ENCODE data around the gene FAM174B. TPM values are rescaled to one million over a fixed set of nuclear protein-coding genes. Genes with fewer than 3 reads are reported as not detected.

The FAM174B gene
- total RNA-seq, 1 donor = 5.1 TPM

DNA sequence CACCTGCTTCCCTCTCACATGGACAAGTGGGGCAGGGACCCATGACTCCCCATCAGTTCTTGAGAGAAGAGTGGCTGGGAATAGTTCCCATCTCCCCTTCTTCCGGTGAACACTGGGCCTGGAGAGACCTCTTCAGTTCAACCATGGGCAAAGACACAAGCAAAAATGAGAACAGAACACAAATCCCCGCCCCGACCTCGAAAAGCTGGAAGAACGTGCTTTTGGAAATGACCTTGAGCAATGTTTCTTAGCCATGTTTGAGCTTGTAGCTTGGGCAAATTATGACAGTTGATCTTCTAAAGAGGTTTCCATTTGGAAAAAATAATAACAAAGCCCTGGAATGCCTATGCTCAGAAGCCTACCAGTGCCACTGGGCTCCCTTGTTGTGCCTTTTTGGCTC is 59.0 kb downstream of the FAM174B start:
- H3K9me3 ChIP-seq (ENCODE audit: low read depth, low read length) = no peaks in the 10 kb centered on the region
- no peaks in the 10 kb centered on the region for H3K36me3 ChIP-seq (ENCODE audit: insufficient read depth, low read length)
- no peak overlapping the region for H3K4me2 ChIP-seq (ENCODE audit: insufficient read depth, low read length)
- no peak for DNase-seq (ENCODE audit: insufficient read length, low spot score, missing footprints)
- H3K4me3 ChIP-seq (ENCODE audit: insufficient read depth, low read length) = no peak overlapping the region
- no peak overlapping the region for H2AFZ ChIP-seq (ENCODE audit: low read length)
- no peak overlapping the region for H3K27ac ChIP-seq (ENCODE audit: low read depth, low read length)
- no peaks in the 10 kb centered on the region for H3K27me3 ChIP-seq (ENCODE audit: insufficient read depth, low read length)
- H3K79me2 ChIP-seq (ENCODE audit: insufficient read depth, low read length) = no peaks in the 10 kb centered on the region
- no peak for TF ChIP-seq CTCF (IDR thresholded peaks at IDR 0.05; ENCODE audit: extremely low read depth, low read depth, low read length)
- H4K20me1 ChIP-seq (ENCODE audit: insufficient read depth, low read length) = no peaks in the 10 kb centered on the region
- peaks cover 4% of the 10 kb centered on the region for H3K4me1 ChIP-seq (ENCODE audit: insufficient read depth, low read length)

DNA sequence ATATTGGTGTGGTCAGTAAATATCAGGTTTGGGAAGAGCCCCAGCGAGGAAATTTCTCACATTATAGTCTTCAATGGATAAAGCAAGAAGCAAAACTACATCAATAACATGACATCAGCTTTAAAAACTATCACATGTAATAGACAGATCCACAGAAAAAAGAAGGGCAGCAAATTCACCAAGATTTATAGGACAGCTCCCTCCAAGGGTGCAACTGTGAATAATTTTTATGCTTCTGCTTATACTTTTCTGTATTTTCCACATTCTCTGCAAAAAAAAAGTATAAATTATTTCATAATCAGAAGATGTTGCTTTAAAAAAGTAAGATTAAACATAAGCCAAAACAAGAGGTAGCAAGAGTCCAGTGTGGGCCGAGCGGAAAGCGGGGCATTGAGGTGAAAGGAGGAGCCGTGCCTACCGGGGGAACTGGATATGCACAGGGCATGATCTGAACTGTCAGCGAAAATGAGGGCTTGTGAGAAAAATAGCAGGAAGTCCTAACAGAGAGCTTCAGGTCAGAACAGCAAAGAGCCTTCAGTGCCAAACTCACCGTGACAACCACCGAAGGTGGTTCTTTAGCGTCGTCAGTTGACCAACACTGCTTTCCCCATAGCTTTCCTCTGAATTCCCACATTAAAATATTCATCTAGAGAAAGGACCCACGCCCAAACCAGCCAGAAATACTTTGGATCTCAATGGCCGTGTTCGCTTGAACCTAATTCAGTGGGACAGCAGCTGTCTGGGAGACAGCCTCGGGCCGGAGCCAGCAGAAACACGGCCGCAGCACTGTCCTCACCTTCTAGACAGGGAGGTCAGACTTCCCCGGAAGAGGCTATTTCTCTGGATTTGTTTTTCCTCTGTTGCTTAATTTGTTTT is 59.8 kb downstream of the FAM174B start:
- Histone ChIP-seq H3K36me3 (ENCODE audit: insufficient read depth, low read length) (no peaks in the 10 kb centered on the region), H3K4me2 (ENCODE audit: insufficient read depth, low read length) (no peak overlapping the region), H3K27ac (ENCODE audit: low read depth, low read length) (no peak overlapping the region), H3K4me1 (ENCODE audit: insufficient read depth, low read length) (peaks cover 4% of the 10 kb centered on the region), H3K27me3 (ENCODE audit: insufficient read depth, low read length) (no peaks in the 10 kb centered on the region), H4K20me1 (ENCODE audit: insufficient read depth, low read length) (no peaks in the 10 kb centered on the region), H3K79me2 (ENCODE audit: insufficient read depth, low read length) (no peaks in the 10 kb centered on the region), H3K9me3 (ENCODE audit: low read depth, low read length) (no peaks in the 10 kb centered on the region), H2AFZ (ENCODE audit: low read length) (no peak overlapping the region), H3K4me3 (ENCODE audit: insufficient read depth, low read length) (no peak overlapping the region)
- DNase-seq (ENCODE audit: insufficient read length, low spot score, missing footprints) = no peak
- no peak for TF ChIP-seq CTCF (IDR thresholded peaks at IDR 0.05; ENCODE audit: extremely low read depth, low read depth, low read length)

GRCh38 chr15:92591275-92591674 is 64.3 kb downstream of the FAM174B start:
- Histone ChIP-seq H4K20me1 (ENCODE audit: insufficient read depth, low read length) (no peaks in the 10 kb centered on the region), H3K4me1 (ENCODE audit: insufficient read depth, low read length) (no peaks in the 10 kb centered on the region), H3K27ac (ENCODE audit: low read depth, low read length) (no peak overlapping the region), H3K79me2 (ENCODE audit: insufficient read depth, low read length) (no peaks in the 10 kb centered on the region), H3K4me3 (ENCODE audit: insufficient read depth, low read length) (no peak overlapping the region), H3K9me3 (ENCODE audit: low read depth, low read length) (no peaks in the 10 kb centered on the region), H3K4me2 (ENCODE audit: insufficient read depth, low read length) (no peak overlapping the region), H2AFZ (ENCODE audit: low read length) (no peak overlapping the region), H3K27me3 (ENCODE audit: insufficient read depth, low read length) (no peaks in the 10 kb centered on the region), H3K36me3 (ENCODE audit: insufficient read depth, low read length) (no peaks in the 10 kb centered on the region)
- no peak for DNase-seq (ENCODE audit: insufficient read length, low spot score, missing footprints)
- TF ChIP-seq CTCF (IDR thresholded peaks at IDR 0.05; ENCODE audit: extremely low read depth, low read depth, low read length) = no peak

DNA sequence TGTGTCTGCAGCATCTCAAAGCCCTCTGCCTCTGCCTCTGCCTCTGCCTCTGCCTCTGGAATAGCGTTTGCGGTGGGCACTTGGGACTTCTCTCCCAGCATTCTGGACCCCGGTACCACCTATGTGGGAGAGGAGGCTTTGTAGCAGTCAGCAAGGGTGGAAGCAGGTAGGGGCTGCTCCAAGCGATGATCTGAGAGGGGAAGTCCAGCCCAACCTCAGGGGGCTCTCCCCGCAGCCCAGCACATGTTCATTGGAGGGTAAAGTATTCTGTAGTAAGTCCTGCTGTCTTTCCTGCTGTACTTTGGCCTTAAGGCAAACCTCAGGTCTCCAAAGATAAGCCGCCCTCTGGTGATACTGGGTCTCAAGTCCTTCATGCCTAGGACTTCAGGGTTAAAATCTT is 68.6 kb downstream of the FAM174B start:
- Histone ChIP-seq H4K20me1 (ENCODE audit: insufficient read depth, low read length) (no peaks in the 10 kb centered on the region), H3K4me2 (ENCODE audit: insufficient read depth, low read length) (no peak overlapping the region), H3K27ac (ENCODE audit: low read depth, low read length) (no peak overlapping the region), H3K4me1 (ENCODE audit: insufficient read depth, low read length) (no peaks in the 10 kb centered on the region), H2AFZ (ENCODE audit: low read length) (no peak overlapping the region), H3K27me3 (ENCODE audit: insufficient read depth, low read length) (no peaks in the 10 kb centered on the region), H3K79me2 (ENCODE audit: insufficient read depth, low read length) (no peaks in the 10 kb centered on the region), H3K36me3 (ENCODE audit: insufficient read depth, low read length) (no peaks in the 10 kb centered on the region), H3K4me3 (ENCODE audit: insufficient read depth, low read length) (no peak overlapping the region), H3K9me3 (ENCODE audit: low read depth, low read length) (no peaks in the 10 kb centered on the region)
- no peak for DNase-seq (ENCODE audit: insufficient read length, low spot score, missing footprints)
- no peak for TF ChIP-seq CTCF (IDR thresholded peaks at IDR 0.05; ENCODE audit: extremely low read depth, low read depth, low read length)

Data from osteoblast (primary cell).